Activated T-helper 17 cell treated with anti-CD3 and anti-CD28 coated beads, Interleukin-2, amount 50 U/mL, for 72 hours (primary cell): Measurements from ENCODE around the gene IL31. TPM values are rescaled to one million over a fixed set of nuclear protein-coding genes. Genes with fewer than 3 reads are reported as not detected.

Experiments
- total RNA-seq, 2 donors: library from RNA; stranded (reverse); gene quantifications; one replicate each; pipeline ENCODE4 v1.2.3, GENCODE V29; 2022

The IL31 gene
- total RNA-seq, 2 donors from 2014 or later, result not detected

Other genes with a start within 250 kb of the IL31 start
- 1 to 10 TPM in 1 of 2 donors, under 1 TPM in 1; 0.82 to 1.1 TPM for gene BCL7A, start 152.3 kb downstream of the IL31 start, total RNA-seq
- 10 to 100 TPM; 19.7 to 28.9 TPM for gene MLXIP, start 95.5 kb downstream of the IL31 start, total RNA-seq
- gene LRRC43, start 8.9 kb upstream of the IL31 start, total RNA-seq, result not detected
- 1 to 10 TPM in 1 of 2 donors, under 1 TPM in 1; 0.48 to 5.3 TPM for gene B3GNT4, start 29.5 kb upstream of the IL31 start, total RNA-seq
- 10 to 100 TPM; 44.0 to 50.5 TPM for gene DIABLO, start 51.8 kb upstream of the IL31 start, total RNA-seq
- 10 to 100 TPM; 21.3 to 37.1 TPM for gene VPS33A, start 92.3 kb upstream of the IL31 start, total RNA-seq
- gene CLIP1, start 248.4 kb upstream of the IL31 start, total RNA-seq, result 10 to 100 TPM; 61.0 to 86.1 TPM